CD14-positive monocyte (primary cell): ENCODE data around the gene NKAIN2. TPM values are rescaled to one million over a fixed set of nuclear protein-coding genes. Genes with fewer than 3 reads are reported as not detected.

Source experiments
- DNase-seq, 3 donors: peaks; one replicate each; pipeline ENCODE4 v3.0.0-alpha.2; 2011 to 2022
- H2AFZ ChIP-seq: 2 replicates; pipeline ENCODE4 v1.6.0; 2012; ENCODE audit warnings: mild to moderate bottlenecking, low read depth, low read length, inconsistent platforms; ENCODE audit not compliant: insufficient read depth, poor library complexity, severe bottlenecking
- H3K27ac ChIP-seq, 2 donors: 1 replicate in 1 of 2; 2 replicates in 1 of 2; pipeline ENCODE4 v1.5.1; 2012 to 2013; ENCODE audit warnings: low read length in 2 of 2, control low read depth in 1 of 2, inconsistent platforms in 1 of 2, low read depth in 1 of 2, mild to moderate bottlenecking in 1 of 2
- H3K27me3 ChIP-seq, 2 donors: one replicate each; pipeline versions ENCODE4 v1.6.0 to v1.6.1; 2011 to 2013; ENCODE audit warnings: low read length in 2 of 2; ENCODE audit not compliant: control insufficient read depth in 2 of 2, insufficient read depth in 2 of 2
- H3K36me3 ChIP-seq, 2 donors: replicated peaks in 1 of 2; 1 replicate in 1 of 2; 2 replicates in 1 of 2; pipeline versions ENCODE4 v1.5.1 to v1.6.1; 2012 to 2013; ENCODE audit warnings: low read length in 2 of 2, control low read depth in 1 of 2, inconsistent platforms in 1 of 2, mild to moderate bottlenecking in 1 of 2; ENCODE audit not compliant: insufficient read depth in 2 of 2, control insufficient read depth in 1 of 2
- H3K4me1 ChIP-seq, 2 donors: 1 replicate in 1 of 2; 2 replicates in 1 of 2; pipeline versions ENCODE4 v1.5.1 to v1.6.1; 2012 to 2013; ENCODE audit warnings: low read length in 2 of 2, control low read depth in 1 of 2, inconsistent platforms in 1 of 2, mild to moderate bottlenecking in 1 of 2, moderate library complexity in 1 of 2; ENCODE audit not compliant: insufficient read depth in 2 of 2, control insufficient read depth in 1 of 2
- H3K4me2 ChIP-seq: replicated peaks from 2 replicates; pipeline ENCODE3; 2012; ENCODE audit warnings: low read length, moderate library complexity, mild to moderate bottlenecking; ENCODE audit not compliant: poor library complexity, severe bottlenecking; ENCODE audit errors: extremely low read depth
- H3K4me3 ChIP-seq, 3 experiments: fragments of 200-600 bp in 1 of 3; sonication (generic) in 1 of 3; replicated peaks in 1 of 3; 1 replicate in 2 of 3; 2 replicates in 1 of 3; pipeline ENCODE4 v1.5.1; 2011 to 2013; ENCODE audit warnings: low read length in 3 of 3, mild to moderate bottlenecking in 3 of 3, control low read depth in 2 of 3, low read depth in 2 of 3, inconsistent platforms in 1 of 3, moderate library complexity in 1 of 3
- H3K79me2 ChIP-seq: 2 replicates; pipeline ENCODE4 v1.6.0; 2012; ENCODE audit warnings: mild to moderate bottlenecking, control low read depth, inconsistent platforms, low read length, moderate library complexity; ENCODE audit not compliant: insufficient read depth
- H3K9ac ChIP-seq: 2 replicates; pipeline ENCODE4 v1.6.0; 2017; ENCODE audit warnings: low read length, mild to moderate bottlenecking; ENCODE audit not compliant: insufficient read depth, poor library complexity, severe bottlenecking
- H3K9me3 ChIP-seq, 2 donors: replicated peaks in 1 of 2; 1 replicate in 1 of 2; 2 replicates in 1 of 2; pipeline versions ENCODE4 v1.5.1 to v1.6.1; 2012 to 2013; ENCODE audit warnings: low read length in 2 of 2, control low read depth in 1 of 2; ENCODE audit not compliant: control insufficient read depth in 1 of 2, insufficient read depth in 1 of 2
- H4K20me1 ChIP-seq: 2 replicates; pipeline ENCODE4 v1.6.0; 2012; ENCODE audit warnings: mild to moderate bottlenecking, low read length, control low read depth, moderate library complexity; ENCODE audit not compliant: insufficient read depth
- H3K27ac Mint-ChIP-seq, 7 donors: one replicate each; pipeline ENCODE4 v1.8.0; 2020; ENCODE audit warnings: mild to moderate bottlenecking in 7 of 7, mixed read lengths in 7 of 7, moderate library complexity in 6 of 7, inconsistent platforms in 2 of 7
- H3K27me3 Mint-ChIP-seq, 3 donors: one replicate each; pipeline ENCODE4 v1.8.0; 2021 to 2022; ENCODE audit warnings: low read depth in 3 of 3, mild to moderate bottlenecking in 3 of 3, mixed read lengths in 3 of 3, moderate library complexity in 3 of 3, inconsistent platforms in 1 of 3
- H3K36me3 Mint-ChIP-seq, 2 donors: one replicate each; pipeline ENCODE4 v1.8.0; 2020; ENCODE audit warnings: mixed read lengths in 2 of 2, inconsistent platforms in 1 of 2, mild to moderate bottlenecking in 1 of 2
- H3K4me1 Mint-ChIP-seq: one replicate; pipeline ENCODE4 v1.8.0; 2020; ENCODE audit warnings: mild to moderate bottlenecking, mixed read lengths
- H3K4me3 Mint-ChIP-seq, 2 donors: one replicate each; pipeline ENCODE4 v1.8.0; 2020; ENCODE audit warnings: mild to moderate bottlenecking in 2 of 2, mixed read lengths in 2 of 2, moderate library complexity in 1 of 2
- H3K9me3 Mint-ChIP-seq, 7 donors: one replicate each; pipeline ENCODE4 v1.8.0; 2020 to 2022; ENCODE audit warnings: mixed read lengths in 7 of 7, mild to moderate bottlenecking in 6 of 7, moderate library complexity in 6 of 7, inconsistent platforms in 2 of 7
- WGBS: methylation state at CpG from one replicate; pipeline ENCODE4 v1.1.5; 2013; ENCODE audit warnings: missing lambda C conversion rate; ENCODE audit not compliant: insufficient coverage; 5-methylcytosine and 5-hydroxymethylcytosine counted together
- intact Hi-C, 2 donors: fragments of 100-400 bp; cut with micrococcal nuclease; formaldehyde crosslinking; loops; one replicate each; pipeline versions ENCODE4 v1.15.0 to v1.15.1; 2023
- polyA plus RNA-seq, 3 donors: library from polyadenylated mRNA; depleted of rRNA in 1 of 3; unstranded in 2 of 3; stranded (reverse) in 1 of 3; fragments of 300-500 nt in 2 of 3; fragments of >200 nt in 1 of 3; fragmentation: Illumina TruSeq in 2 of 3; gene quantifications; 1 replicate in 2 of 3; 2 replicates in 1 of 3; pipeline ENCODE4 v1.2.3, GENCODE V29; 2012 to 2021
- TF ChIP-seq, protein P1 (sequence below): fragments of 200-600 bp; IDR thresholded peaks from one replicate; pipeline ENCODE4 v1.8.0; 2022; ENCODE audit warnings: antibody characterized with exemption, mild to moderate bottlenecking

The NKAIN2 gene
- polyA plus RNA-seq, 3 donors = not detected

DNA sequence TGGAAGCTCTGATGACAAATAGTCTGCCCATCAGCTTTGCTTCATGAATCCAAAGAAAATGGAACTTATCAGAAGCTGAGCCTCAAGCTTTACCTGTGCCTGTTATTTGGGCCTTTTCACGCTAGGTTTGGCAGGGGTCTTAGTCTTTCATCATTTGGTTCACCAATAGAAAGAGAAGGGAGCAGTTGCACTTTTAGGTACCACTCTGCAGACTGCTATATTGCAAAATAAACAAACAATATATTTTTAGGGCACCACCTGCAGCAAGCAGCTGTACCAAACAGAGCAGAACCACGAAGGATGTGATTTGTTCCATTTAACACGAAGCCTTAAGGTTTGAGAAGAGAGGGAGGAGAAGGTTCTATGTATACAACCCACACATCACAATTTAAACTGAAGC is 867.1 kb downstream of the NKAIN2 start:
- Mint-ChIP-seq H3K27ac (no peak overlapping the region), H3K9me3 (peaks cover 0 to 6% (median 2%) of the 10 kb centered on the region in 7 donors), H3K4me3 (no peak overlapping the region), H3K4me1 (no peaks in the 10 kb centered on the region), H3K27me3 (no peaks in the 10 kb centered on the region), H3K36me3 (no peaks in the 10 kb centered on the region)
- intact Hi-C loops = no loop called here
- Histone ChIP-seq H3K9ac (no peak overlapping the region), H3K27ac (no peak overlapping the region), H4K20me1 (no peaks in the 10 kb centered on the region), H2AFZ (no peak overlapping the region), H3K9me3 (no peaks in the 10 kb centered on the region), H3K4me3 (no peak overlapping the region), H3K36me3 (no peaks in the 10 kb centered on the region), H3K27me3 (no peaks in the 10 kb centered on the region), H3K4me2 (no peak overlapping the region), H3K79me2 (no peaks in the 10 kb centered on the region), H3K4me1 (no peaks in the 10 kb centered on the region)
- no peak for DNase-seq
- WGBS = 100% methylated on average over 1 of the region's 3 CpGs
- TF ChIP-seq, protein P1, sequence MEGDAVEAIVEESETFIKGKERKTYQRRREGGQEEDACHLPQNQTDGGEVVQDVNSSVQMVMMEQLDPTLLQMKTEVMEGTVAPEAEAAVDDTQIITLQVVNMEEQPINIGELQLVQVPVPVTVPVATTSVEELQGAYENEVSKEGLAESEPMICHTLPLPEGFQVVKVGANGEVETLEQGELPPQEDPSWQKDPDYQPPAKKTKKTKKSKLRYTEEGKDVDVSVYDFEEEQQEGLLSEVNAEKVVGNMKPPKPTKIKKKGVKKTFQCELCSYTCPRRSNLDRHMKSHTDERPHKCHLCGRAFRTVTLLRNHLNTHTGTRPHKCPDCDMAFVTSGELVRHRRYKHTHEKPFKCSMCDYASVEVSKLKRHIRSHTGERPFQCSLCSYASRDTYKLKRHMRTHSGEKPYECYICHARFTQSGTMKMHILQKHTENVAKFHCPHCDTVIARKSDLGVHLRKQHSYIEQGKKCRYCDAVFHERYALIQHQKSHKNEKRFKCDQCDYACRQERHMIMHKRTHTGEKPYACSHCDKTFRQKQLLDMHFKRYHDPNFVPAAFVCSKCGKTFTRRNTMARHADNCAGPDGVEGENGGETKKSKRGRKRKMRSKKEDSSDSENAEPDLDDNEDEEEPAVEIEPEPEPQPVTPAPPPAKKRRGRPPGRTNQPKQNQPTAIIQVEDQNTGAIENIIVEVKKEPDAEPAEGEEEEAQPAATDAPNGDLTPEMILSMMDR = no peak

DNA sequence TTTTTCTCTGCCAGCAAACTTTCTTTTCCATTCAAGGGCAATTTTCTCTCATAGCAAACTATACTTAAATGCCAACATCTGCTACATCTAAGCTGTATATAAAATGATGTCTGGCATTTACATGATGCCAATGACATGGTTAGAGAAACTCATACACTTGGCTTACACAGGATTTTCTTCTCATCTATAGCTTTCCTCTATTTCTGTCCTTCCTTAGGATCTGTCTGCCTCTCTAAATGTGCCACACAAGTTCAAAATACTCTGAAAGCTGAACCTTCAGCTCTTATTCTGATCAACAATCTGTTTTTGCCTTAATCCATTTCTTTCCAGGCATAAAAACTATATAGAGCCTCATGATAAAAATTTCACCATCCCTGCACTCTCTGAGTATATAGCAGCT is 867.7 kb downstream of the NKAIN2 start:
- Histone ChIP-seq H4K20me1 (no peaks in the 10 kb centered on the region), H3K79me2 (no peaks in the 10 kb centered on the region), H3K4me2 (no peak overlapping the region), H3K36me3 (no peaks in the 10 kb centered on the region), H3K27me3 (no peaks in the 10 kb centered on the region), H3K27ac (no peak overlapping the region), H3K4me1 (no peaks in the 10 kb centered on the region), H2AFZ (no peak overlapping the region), H3K9me3 (no peaks in the 10 kb centered on the region), H3K9ac (no peak overlapping the region), H3K4me3 (no peak overlapping the region)
- no peak overlapping the region for H3K27ac Mint-ChIP-seq
- intact Hi-C loops = no loop called here
- TF ChIP-seq, protein P1 = no peak
- no peaks in the 10 kb centered on the region for H3K4me1 Mint-ChIP-seq
- no peaks in the 10 kb centered on the region for H3K36me3 Mint-ChIP-seq
- H3K4me3 Mint-ChIP-seq = no peak overlapping the region
- H3K27me3 Mint-ChIP-seq = no peaks in the 10 kb centered on the region
- peaks cover 0 to 9% (median 2%) of the 10 kb centered on the region in 7 donors for H3K9me3 Mint-ChIP-seq
- no peak for DNase-seq
